Measurements from ENCODE around the gene SLC39A1. TPM values are rescaled to one million over a fixed set of nuclear protein-coding genes. Genes with fewer than 3 reads are reported as not detected.

SLC39A1 gene
- total and polyA plus RNA-seq, 9 of the 15 experiments (the other 6 are each of a cell fraction or from before 2014, with no cell fraction given): 9.9 to 81.1 (median 62.7) TPM

- TF ChIP-seq HOXB6 (CRISPR knock-in tag; IDR thresholded peaks at IDR 0.05; ENCODE audit: borderline replicate concordance): no peak
- TF ChIP-seq FOXP4 (CRISPR knock-in tag; IDR thresholded peaks at IDR 0.05; ENCODE audit: borderline replicate concordance): peak; percentile 89; the same call in 1 of the 2 replicates
- peak; percentile 77; the same call in 1 of the 2 replicates for TF ChIP-seq ZBTB7A (IDR thresholded peaks at IDR 0.05; ENCODE audit: borderline replicate concordance, control insufficient read depth, low read depth, low read length)
- no peak for TF ChIP-seq SLC30A9 (CRISPR knock-in tag; IDR thresholded peaks at IDR 0.05)
- no peak for TF ChIP-seq BRF2 (IDR thresholded peaks at IDR 0.05; ENCODE audit: borderline replicate concordance, insufficient read depth, insufficient read length)
- peak; percentile 67 for TF ChIP-seq HLTF (IDR thresholded peaks at IDR 0.05)
- no peak for TF ChIP-seq ZNF76 (CRISPR knock-in tag; IDR thresholded peaks at IDR 0.05; ENCODE audit: borderline replicate concordance)
- peak; percentile 11; the same call in 1 of the 2 replicates for TF ChIP-seq ESRRA (IDR thresholded peaks at IDR 0.05; ENCODE audit: borderline replicate concordance, low read depth)
- TF ChIP-seq TCFL5 (CRISPR knock-in tag; conservative IDR thresholded peaks at IDR 0.05): no peak
- TF ChIP-seq SIN3B (IDR thresholded peaks at IDR 0.05; ENCODE audit: low read depth): peak; percentile 32; the same call in 1 of the 2 replicates
- TF ChIP-seq NCOA4 (IDR thresholded peaks at IDR 0.05; ENCODE audit: partially characterized antibody): no peak
- no peak for TF ChIP-seq KLF10 (CRISPR knock-in tag; IDR thresholded peaks at IDR 0.05)
- TF ChIP-seq ZBTB33 (CRISPR knock-in tag; IDR thresholded peaks at IDR 0.05): peak; percentile 54; the same call in 1 of the 2 replicates
- peak; percentile 92 for TF ChIP-seq TFE3 (CRISPR knock-in tag; IDR thresholded peaks at IDR 0.05)
- no peak; the same call in 1 of the 2 replicates for TF ChIP-seq MAFK (IDR thresholded peaks at IDR 0.05; ENCODE audit: low read length)
- peak; percentile 85 for TF ChIP-seq NFRKB (IDR thresholded peaks at IDR 0.05; ENCODE audit: low read depth)
- TF ChIP-seq TBP (optimal IDR thresholded peaks at IDR 0.05; ENCODE audit: low read depth, low read length): peak; percentile 91
- TF ChIP-seq ZBTB43 (CRISPR knock-in tag; IDR thresholded peaks at IDR 0.05): peak; percentile 49; the same call in 1 of the 2 replicates
- TF ChIP-seq ELF2 (CRISPR knock-in tag; IDR thresholded peaks at IDR 0.05): no peak
Measured at GRCh38 chr1:153967107-153967999, 4.0 kb upstream of the SLC39A1 start, which contains the start of gene CREB3L4 (continued).
